ENCODE data around the gene STARD9. TPM values are rescaled to one million over a fixed set of nuclear protein-coding genes. Genes with fewer than 3 reads are reported as not detected.

STARD9 gene
- total RNA-seq, result 9.8 and 13.4 TPM in 2 replicates

DNA sequence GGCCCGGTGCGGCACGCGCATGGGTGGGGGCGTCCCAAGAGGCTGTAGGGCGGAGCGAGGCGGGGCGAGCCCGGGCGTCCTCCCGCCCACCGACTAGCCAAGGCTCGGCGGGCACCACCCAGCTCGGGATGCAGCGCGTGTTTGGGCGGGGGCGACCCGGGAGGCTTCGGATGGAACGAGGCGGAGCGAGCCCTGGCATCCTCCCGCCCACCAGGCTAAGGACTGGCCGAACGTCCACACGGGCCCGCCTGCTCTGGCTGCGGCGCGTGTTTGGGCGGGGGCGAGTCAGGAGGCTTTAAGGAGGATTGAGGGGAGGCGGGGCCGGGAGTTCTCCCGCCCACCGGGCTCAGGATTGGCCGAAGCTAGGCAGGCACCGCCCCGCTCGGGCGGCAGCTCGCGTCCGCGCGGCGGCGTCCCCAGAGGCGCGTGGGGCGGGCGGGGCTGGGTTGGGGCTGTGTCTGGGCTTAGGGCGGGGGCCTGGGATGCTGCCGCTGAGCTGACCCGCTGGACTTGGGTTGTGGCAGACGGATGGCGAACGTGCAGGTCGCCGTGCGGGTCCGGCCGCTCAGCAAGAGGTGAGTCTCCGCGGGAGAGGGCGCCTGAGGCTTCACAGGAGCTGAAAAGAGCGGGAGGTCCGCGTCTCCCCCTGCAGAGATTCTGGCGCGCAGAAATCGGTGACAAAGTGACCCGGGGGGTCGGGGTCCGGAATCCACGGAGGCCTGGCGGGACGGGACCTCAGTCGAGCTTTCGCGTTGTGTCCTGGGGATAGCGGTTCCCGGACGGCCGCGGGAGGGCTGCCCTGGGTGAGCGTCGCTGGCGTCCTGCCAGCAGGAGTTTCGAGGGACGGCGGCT, at the start of gene STARD9:
TSS of gene STARD9 (plus strand) at position 419 of the 852 bp plus-strand sequence. CDS start at position 529, 110 bp downstream.

DNA sequence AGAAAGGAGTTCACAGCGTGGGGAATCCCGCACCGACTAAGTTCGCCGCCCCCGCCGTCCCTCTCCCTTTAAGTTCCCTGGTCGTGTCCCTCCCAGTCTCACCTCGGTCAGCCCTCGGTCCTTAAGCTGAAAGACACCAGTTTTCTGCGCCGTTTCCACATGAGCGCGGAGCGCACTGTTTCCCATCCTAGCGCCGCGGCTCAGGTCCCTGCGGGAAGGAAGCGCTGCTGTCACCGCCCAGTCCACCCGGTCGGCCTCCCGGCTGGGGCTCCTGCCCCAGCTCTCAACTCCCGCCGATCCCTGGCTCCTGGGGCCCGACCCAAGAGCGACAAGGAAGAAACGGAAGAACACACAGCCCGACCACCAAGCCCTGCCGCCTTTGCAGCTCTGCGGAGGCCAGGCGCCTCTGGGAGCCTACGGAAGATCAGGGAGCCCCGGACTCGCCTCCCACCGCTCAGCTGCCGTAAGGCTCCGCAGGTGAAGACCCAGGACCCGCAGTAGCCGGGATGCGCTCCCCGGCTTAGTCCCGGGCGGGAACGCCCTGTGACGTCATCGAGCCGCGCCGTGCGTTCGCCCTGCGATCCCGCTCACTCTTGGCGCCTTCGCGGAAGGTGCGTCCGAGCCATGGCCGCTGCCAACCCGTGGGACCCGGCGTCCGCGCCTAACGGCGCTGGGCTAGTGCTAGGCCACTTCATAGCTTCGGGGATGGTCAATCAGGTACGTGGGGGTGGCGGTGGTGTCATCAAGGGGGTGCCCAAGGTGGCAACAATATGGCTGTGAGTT, 27.0 kb upstream of the STARD9 start, which contains the start of the genes HAUS2 and LRRC57:
TSS of gene HAUS2 (plus strand) at position 590 of the 783 bp plus-strand sequence. CDS start at position 625, 35 bp downstream.
TSS of gene LRRC57 (minus strand) at position 545 of the 783 bp plus-strand sequence. CDS start at position 186, 359 bp downstream.

DNA sequence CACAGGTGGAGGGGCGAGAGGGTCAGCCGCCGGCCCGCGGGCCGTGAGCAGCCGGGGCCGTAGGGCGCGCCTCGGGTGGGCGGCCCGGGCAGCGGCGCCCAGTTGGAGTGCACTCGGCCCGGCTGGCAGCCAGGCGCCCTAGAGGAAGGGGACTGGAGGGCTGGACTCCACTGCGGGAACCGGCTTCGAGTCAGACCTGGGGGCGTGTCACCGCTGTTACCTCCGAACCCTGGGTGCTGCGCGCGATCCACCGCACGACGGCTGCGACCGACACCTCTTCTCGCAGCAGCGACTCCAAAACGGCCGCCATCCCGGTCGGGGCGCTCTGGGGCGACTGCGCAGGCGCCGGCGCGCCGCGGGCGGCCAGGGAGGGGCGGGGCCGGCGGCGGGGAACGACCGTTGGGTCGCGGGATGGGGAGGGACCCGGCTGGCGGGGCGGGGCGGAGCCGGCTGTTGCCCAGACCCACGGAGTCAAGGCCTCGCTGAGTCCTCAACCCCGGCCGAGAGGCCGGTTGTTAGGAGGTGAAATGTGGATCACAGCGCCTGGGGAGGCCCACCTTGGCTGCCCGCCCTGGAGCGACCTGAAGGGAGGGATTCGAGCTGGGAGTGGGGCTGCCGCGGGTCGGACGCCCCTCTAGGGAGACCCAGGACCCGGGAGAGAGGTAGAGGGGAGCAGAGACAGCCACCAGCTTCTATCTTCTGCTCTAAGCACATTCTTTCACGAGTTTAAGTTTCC, 161.6 kb downstream of the STARD9 start, which contains the start of gene CDAN1:
TSS of gene CDAN1 (minus strand) at position 336 of the 736 bp plus-strand sequence. CDS start at position 310, 26 bp downstream.

Other genes with a start within 250 kb of the STARD9 start
- 0.44 and 1.6 TPM in 2 replicates for gene CAPN3, start 216.1 kb upstream of the STARD9 start, total RNA-seq
- 69.1 and 97.6 TPM in 2 replicates for gene ZNF106, start 84.5 kb upstream of the STARD9 start, total RNA-seq
- 61.6 and 67.5 TPM in 2 replicates for gene SNAP23, start 80.0 kb upstream of the STARD9 start, total RNA-seq
- gene LRRC57, start 26.8 kb upstream of the STARD9 start, total RNA-seq, result 13.2 and 15.7 TPM in 2 replicates
- 40.6 and 56.8 TPM in 2 replicates for gene HAUS2, start 26.8 kb upstream of the STARD9 start, total RNA-seq
- gene CDAN1, start 161.5 kb downstream of the STARD9 start, total RNA-seq, result 14.0 and 17.6 TPM in 2 replicates